CD4-positive, alpha-beta T cell (primary cell): ENCODE results near the gene SLCO6A1. TPM values are rescaled to one million over a fixed set of nuclear protein-coding genes. Genes with fewer than 3 reads are reported as not detected.

Experiments used
- ATAC-seq: fragments of 200-7000 bp; cut with Tn5 transposase; one replicate; pipeline ENCODE4 v1.10.0; 2022; ENCODE audit warnings: mild to moderate bottlenecking; ENCODE audit not compliant: poor library complexity
- CTCF ChIA-PET: fragments of 350-600 bp; sonication (Branson Sonifier 250); formaldehyde crosslinking; loops from one replicate; lab custom pipeline; 2021; ENCODE audit warnings: antibody characterized with exemption, inconsistent platforms; lab: Charles Lee
- POLR2A ChIA-PET: fragments of 350-600 bp; sonication (Branson Sonifier 250); formaldehyde crosslinking; loops from one replicate; lab custom pipeline; 2021; ENCODE audit warnings: antibody characterized with exemption, inconsistent platforms; lab: Charles Lee
- DNase-seq, 14 experiments: peaks; one replicate each; pipeline ENCODE4 v3.0.0-alpha.2; 2013 to 2020; ENCODE audit warnings: mixed read lengths in 2 of 14
- H3K27ac ChIP-seq, 2 donors: one replicate each; pipeline versions ENCODE4 v1.5.1 to v1.7.0; 2013; ENCODE audit warnings: low read length in 2 of 2, low read depth in 1 of 2, mild to moderate bottlenecking in 1 of 2
- H3K27me3 ChIP-seq, 2 experiments: 1 replicate in 1 of 2; 2 replicates in 1 of 2; pipeline versions ENCODE4 v1.6.1 to v1.7.0; 2013; ENCODE audit warnings: low read length in 2 of 2, control low read depth in 1 of 2, mild to moderate bottlenecking in 1 of 2, moderate library complexity in 1 of 2; ENCODE audit not compliant: insufficient read depth in 2 of 2, control insufficient read depth in 1 of 2
- H3K36me3 ChIP-seq: one replicate; pipeline ENCODE4 v1.6.1; 2013; ENCODE audit warnings: low read length, control low read depth; ENCODE audit not compliant: insufficient read depth
- H3K4me1 ChIP-seq: one replicate; pipeline ENCODE4 v1.6.1; 2013; ENCODE audit warnings: low read length, control low read depth; ENCODE audit not compliant: insufficient read depth
- H3K4me3 ChIP-seq: one replicate; pipeline ENCODE4 v1.5.1; 2013; ENCODE audit warnings: mild to moderate bottlenecking, low read length, moderate library complexity
- H3K9me3 ChIP-seq, 2 experiments: 1 replicate in 1 of 2; 2 replicates in 1 of 2; pipeline versions ENCODE4 v1.6.1 to v1.7.0; 2013; ENCODE audit warnings: low read length in 2 of 2, mild to moderate bottlenecking in 2 of 2, control low read depth in 1 of 2, moderate library complexity in 1 of 2; ENCODE audit not compliant: control insufficient read depth in 1 of 2, insufficient read depth in 1 of 2
- H3K27ac Mint-ChIP-seq: one replicate; pipeline ENCODE4 v1.8.0; 2020; ENCODE audit warnings: mixed read lengths
- H3K27me3 Mint-ChIP-seq: one replicate; pipeline ENCODE4 v1.8.0; 2021; ENCODE audit warnings: mixed read lengths
- H3K36me3 Mint-ChIP-seq: one replicate; pipeline ENCODE4 v1.8.0; 2021; ENCODE audit warnings: low read depth, mixed read lengths
- H3K4me1 Mint-ChIP-seq: one replicate; pipeline ENCODE4 v1.8.0; 2021; ENCODE audit warnings: low read depth, mixed read lengths
- H3K4me3 Mint-ChIP-seq: one replicate; pipeline ENCODE4 v1.8.0; 2020; ENCODE audit warnings: mild to moderate bottlenecking, mixed read lengths
- H3K9me3 Mint-ChIP-seq: one replicate; pipeline ENCODE4 v1.8.0; 2020; ENCODE audit warnings: mixed read lengths
- intact Hi-C, 2 experiments: fragments of 100-400 bp; cut with DNase I in 1 of 2; cut with micrococcal nuclease in 1 of 2; formaldehyde crosslinking; loops; one replicate each; pipeline versions ENCODE4 v1.15.1 to v1.9.0; 2023 to 2025; cut with DNase I, micrococcal nuclease
- polyA plus RNA-seq, 2 donors: library from polyadenylated mRNA; unstranded; fragments of 120-200 nt; gene quantifications; one replicate each; pipeline ENCODE4 v1.2.1, GENCODE V29; 2013
- total RNA-seq, 174 experiments: library from RNA in 2 of 174; stranded (reverse) in 2 of 174; gene quantifications; one replicate each; pipeline ENCODE4 v1.2.3 and lab custom pipeline; 2021 to 2026
- TF ChIP-seq, protein P1 (sequence below): fragments of 200-600 bp; IDR thresholded peaks from one replicate; pipeline ENCODE4 v1.8.0; 2022; ENCODE audit warnings: antibody characterized with exemption, mild to moderate bottlenecking

SLCO6A1 gene
- total RNA-seq (not detected), total RNA-seq (lab: John Stamatoyannopoulos, UW) (0 to 0.26 (median 0) reads per million in 172 experiments)
- not detected for polyA plus RNA-seq (2013, experiment 1 of 2)
- not detected for polyA plus RNA-seq (2013, experiment 2 of 2)

GRCh38 chr5:102498271-102499034, at the start of gene SLCO6A1:
SLCO6A1 (minus strand) TSS chr5:102499001; CDS start chr5:102498844, 157 bp downstream.
- Mint-ChIP-seq H3K9me3 (no peaks in the 10 kb centered on the region), H3K4me3 (no peak within 1 kb of the TSS), H3K4me1 (no peaks in the 10 kb centered on the region), H3K36me3 (no peaks in the 10 kb centered on the region), H3K27me3 (no peaks in the 10 kb centered on the region), H3K27ac (no peak within 1 kb of the TSS)
- intact Hi-C loops = no loop called here
- CTCF ChIA-PET = no interaction called here
- ATAC-seq (no peak), DNase-seq (peak in 1 of 14 experiments; percentile 9)
- Histone ChIP-seq H3K4me1 (no peaks in the 10 kb centered on the region), H3K27ac (no peak within 1 kb of the TSS), H3K9me3 (peaks cover 0 to 10% of the 10 kb centered on the region in 2 experiments), H3K4me3 (no peak within 1 kb of the TSS), H3K36me3 (no peaks in the 10 kb centered on the region), H3K27me3 (no peaks in the 10 kb centered on the region)
- TF ChIP-seq, protein P1, sequence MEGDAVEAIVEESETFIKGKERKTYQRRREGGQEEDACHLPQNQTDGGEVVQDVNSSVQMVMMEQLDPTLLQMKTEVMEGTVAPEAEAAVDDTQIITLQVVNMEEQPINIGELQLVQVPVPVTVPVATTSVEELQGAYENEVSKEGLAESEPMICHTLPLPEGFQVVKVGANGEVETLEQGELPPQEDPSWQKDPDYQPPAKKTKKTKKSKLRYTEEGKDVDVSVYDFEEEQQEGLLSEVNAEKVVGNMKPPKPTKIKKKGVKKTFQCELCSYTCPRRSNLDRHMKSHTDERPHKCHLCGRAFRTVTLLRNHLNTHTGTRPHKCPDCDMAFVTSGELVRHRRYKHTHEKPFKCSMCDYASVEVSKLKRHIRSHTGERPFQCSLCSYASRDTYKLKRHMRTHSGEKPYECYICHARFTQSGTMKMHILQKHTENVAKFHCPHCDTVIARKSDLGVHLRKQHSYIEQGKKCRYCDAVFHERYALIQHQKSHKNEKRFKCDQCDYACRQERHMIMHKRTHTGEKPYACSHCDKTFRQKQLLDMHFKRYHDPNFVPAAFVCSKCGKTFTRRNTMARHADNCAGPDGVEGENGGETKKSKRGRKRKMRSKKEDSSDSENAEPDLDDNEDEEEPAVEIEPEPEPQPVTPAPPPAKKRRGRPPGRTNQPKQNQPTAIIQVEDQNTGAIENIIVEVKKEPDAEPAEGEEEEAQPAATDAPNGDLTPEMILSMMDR = no peak
- POLR2A ChIA-PET = no interaction called here

DNA sequence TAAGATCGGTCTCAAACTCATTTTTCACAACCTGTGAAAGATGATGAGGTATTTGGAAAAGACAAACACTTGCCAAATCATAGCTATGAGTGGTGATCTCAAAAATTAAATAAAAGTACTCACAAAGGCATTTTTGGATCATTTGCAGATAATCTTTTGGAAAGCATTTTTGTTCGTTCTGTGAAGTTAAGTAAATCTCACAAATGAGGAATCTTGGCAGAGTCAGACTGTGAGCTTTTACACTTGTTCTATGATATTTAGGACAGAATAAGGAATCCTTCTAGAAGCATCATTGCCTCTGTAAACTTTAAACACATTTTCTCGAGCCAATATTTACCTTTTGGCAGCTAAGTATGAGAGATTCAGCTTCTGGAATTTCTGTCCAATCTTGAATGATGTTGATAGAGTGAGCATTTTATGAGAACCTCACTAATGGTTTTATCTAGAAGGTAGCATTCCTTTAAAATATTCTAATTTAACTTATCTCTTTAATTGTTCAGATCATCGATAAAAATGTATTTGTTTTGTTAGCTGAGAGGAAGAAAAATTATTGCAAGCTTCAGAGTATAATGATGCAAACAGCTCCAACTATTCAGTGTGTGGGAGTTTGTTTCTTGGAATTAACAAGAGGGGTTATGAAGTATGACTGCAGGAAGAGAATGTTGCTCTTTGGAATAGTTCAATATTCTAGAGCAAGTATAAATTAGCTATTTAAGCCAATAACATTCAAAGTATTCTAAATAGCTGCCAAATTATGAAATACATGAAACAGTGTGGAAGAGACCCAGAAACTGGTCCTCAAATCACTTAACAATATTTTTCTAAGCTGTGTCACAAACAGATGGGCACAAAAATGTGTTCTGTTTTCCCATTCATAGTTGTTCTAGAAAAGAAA, 48.6 kb upstream of the SLCO6A1 start:
- intact Hi-C loops = no loop called here
- no peaks in the 10 kb centered on the region for H3K36me3 Mint-ChIP-seq
- POLR2A ChIA-PET = no interaction called here

GRCh38 chr5:102545175-102545574, 46.4 kb upstream of the SLCO6A1 start:
- no peak for ATAC-seq
- no peaks in the 10 kb centered on the region for H3K9me3 ChIP-seq
- intact Hi-C loops = no loop called here
- no peak overlapping the region for H3K4me3 Mint-ChIP-seq
- no peaks in the 10 kb centered on the region for H3K36me3 Mint-ChIP-seq
- H3K9me3 Mint-ChIP-seq = peaks cover 5% of the 10 kb centered on the region
- H3K27ac Mint-ChIP-seq = no peak overlapping the region
- no peaks in the 10 kb centered on the region for H3K4me1 ChIP-seq
- DNase-seq = no peak
- H3K27me3 ChIP-seq = no peaks in the 10 kb centered on the region
- ChIA-PET CTCF (no interaction called here), POLR2A (no interaction called here)
- H3K27ac ChIP-seq = no peak overlapping the region
- H3K36me3 ChIP-seq = no peaks in the 10 kb centered on the region
- TF ChIP-seq, protein P1 = no peak
- no peaks in the 10 kb centered on the region for H3K4me1 Mint-ChIP-seq
- H3K27me3 Mint-ChIP-seq = no peaks in the 10 kb centered on the region
- no peak overlapping the region for H3K4me3 ChIP-seq

More for the DNA sequence above, 48.6 kb upstream of the SLCO6A1 start:
- Mint-ChIP-seq H3K4me3 (no peak overlapping the region), H3K27ac (no peak overlapping the region), H3K9me3 (peaks cover 6% of the 10 kb centered on the region), H3K4me1 (no peaks in the 10 kb centered on the region), H3K27me3 (no peaks in the 10 kb centered on the region)
- DNase-seq (no peak), ATAC-seq (no peak)
- no peaks in the 10 kb centered on the region for H3K9me3 ChIP-seq
- H3K4me3 ChIP-seq = no peak overlapping the region
- H3K4me1 ChIP-seq = no peaks in the 10 kb centered on the region
- no peaks in the 10 kb centered on the region for H3K36me3 ChIP-seq
- TF ChIP-seq, protein P1 = no peak
- no peaks in the 10 kb centered on the region for H3K27me3 ChIP-seq
- no peak overlapping the region for H3K27ac ChIP-seq
- CTCF ChIA-PET = no interaction called here
